ENCODE data around the gene UXS1.

GRCh38 chr2:106120432-106120831 is 73.7 kb downstream of the UXS1 start:
- TF ChIP-seq MXI1 (conservative IDR thresholded peaks at IDR 0.05; ENCODE audit: poor library complexity, severe bottlenecking): no peak
- no peak for TF ChIP-seq EZH2 (IDR thresholded peaks at IDR 0.05; ENCODE audit: borderline replicate concordance, insufficient read depth, low read length, poor library complexity, severe bottlenecking)
- no peak for TF ChIP-seq EP300 (conservative IDR thresholded peaks at IDR 0.05; ENCODE audit: poor library complexity, severe bottlenecking)
